ENCODE data around the gene TCF25.
A peak's percentile ranks its signal among the peaks of the same experiment; 100 is the strongest.
"Not testable (repeated sequence)": the region's sequence is repeated elsewhere in the genome, so short reads cannot be mapped to it uniquely, and the experiment has no call there.

Gene TCF25, protein sequence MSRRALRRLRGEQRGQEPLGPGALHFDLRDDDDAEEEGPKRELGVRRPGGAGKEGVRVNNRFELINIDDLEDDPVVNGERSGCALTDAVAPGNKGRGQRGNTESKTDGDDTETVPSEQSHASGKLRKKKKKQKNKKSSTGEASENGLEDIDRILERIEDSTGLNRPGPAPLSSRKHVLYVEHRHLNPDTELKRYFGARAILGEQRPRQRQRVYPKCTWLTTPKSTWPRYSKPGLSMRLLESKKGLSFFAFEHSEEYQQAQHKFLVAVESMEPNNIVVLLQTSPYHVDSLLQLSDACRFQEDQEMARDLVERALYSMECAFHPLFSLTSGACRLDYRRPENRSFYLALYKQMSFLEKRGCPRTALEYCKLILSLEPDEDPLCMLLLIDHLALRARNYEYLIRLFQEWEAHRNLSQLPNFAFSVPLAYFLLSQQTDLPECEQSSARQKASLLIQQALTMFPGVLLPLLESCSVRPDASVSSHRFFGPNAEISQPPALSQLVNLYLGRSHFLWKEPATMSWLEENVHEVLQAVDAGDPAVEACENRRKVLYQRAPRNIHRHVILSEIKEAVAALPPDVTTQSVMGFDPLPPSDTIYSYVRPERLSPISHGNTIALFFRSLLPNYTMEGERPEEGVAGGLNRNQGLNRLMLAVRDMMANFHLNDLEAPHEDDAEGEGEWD

GRCh38 chr16:89873109-89873971 lies at the start of gene TCF25:
Gene TCF25 (plus strand): TSS chr16:89873592. CDS start chr16:89873668, 76 bp downstream.
- FAIRE-seq (peak; percentile 11), DNase-seq (ENCODE audit: insufficient read length, low spot score) (peak; percentile 63)

DNA sequence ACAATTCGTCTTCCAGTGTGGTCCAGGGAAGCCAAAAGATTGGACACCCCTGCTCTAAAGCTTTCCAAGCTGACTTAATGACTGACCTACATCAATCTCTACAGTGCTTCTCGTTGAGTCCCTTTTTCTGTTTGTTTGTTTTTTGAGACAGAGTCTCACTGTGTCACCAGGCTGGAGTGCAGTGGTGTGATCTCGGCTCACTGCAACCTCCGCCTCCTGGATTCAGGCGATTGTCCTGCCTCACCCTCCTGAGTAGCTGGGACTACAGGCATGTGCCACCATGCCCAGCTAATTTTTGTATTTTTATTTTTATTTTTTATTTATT lies 49.6 kb upstream of the TCF25 start:
- DNase-seq (ENCODE audit: insufficient read length, low spot score) = not testable (repeated sequence)

GRCh38 chr16:89826531-89827382 lies 46.6 kb upstream of the TCF25 start:
- no peak for FAIRE-seq
- no peak for DNase-seq (ENCODE audit: insufficient read length, low spot score)

More for the DNA sequence above, 49.6 kb upstream of the TCF25 start:
- FAIRE-seq = not testable (repeated sequence)

DNA sequence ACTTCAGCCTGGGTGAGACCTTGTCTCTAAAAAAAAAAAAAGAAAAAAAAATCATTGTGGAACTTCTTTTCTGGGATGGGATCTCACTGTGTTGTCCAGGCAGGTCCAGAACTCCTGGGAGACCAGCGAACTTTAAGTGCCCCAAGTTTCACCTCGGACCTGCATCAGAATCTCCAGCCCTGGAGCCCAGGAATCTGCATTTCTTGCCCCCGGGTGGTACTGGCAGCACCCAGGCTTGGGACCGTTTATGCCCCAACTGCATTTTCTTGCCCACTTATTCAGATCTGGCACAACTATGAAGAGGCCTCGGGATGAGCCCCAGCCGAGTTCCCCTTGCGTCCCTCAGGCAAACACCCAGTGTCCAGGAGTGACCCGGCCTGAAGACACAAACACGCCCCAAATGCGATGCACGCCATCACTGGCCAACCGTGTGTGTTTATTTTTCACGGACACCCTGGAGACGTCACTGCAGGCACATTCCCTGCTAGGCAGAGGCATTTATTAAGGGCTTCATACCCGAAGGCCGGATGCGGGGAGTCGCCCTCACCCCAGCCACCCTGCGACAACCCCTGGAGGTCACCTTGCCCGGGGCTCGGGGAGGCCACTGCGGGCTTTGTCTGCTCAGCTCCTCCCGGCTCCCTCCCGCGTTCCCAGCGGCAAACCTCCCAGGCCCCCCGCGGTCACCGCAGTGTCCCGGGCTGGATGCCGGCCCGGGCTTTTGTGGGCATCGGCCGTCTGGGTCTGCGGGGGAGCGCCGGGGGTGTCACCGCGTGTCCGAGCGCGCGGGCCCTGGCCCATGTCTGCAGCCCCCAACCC lies 45.8 kb upstream of the TCF25 start:
- FAIRE-seq = no peak
- no peak for DNase-seq (ENCODE audit: insufficient read length, low spot score)

DNA sequence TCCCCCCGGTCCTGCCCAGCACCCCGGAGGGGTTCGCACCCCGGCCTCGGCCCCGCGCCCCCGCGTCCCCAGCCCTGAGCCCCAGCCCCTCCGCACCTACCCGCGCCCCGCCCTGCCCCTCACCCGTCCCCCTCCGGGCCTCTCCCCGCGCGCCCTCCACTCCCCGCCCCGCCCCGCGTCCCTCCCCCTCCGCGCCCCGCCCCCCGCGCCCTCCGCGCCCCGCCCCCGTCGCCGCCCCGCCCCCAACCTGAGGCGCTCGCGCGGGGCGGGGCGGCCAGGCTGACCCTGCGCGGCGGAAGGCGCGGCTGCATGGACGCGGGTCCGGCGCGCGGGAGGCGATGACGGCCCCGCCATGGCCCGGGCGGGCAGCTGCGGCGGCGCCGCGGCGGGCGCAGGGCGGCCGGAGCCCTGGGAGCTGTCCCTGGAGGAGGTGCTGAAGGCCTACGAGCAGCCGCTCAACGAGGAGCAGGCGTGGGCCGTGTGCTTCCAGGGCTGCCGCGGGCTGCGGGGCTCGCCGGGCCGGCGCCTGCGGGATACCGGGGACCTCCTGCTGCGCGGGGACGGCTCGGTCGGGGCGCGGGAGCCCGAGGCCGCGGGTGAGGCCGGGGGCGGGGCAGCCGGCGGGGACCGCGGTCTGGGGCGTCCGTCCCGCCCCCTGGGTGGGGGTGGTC lies 45.1 kb upstream of the TCF25 start, which contains the start of gene SPIRE2:
TSS of gene SPIRE2 (plus strand) at position 277 of the 671 bp plus-strand sequence. CDS start at position 353, 76 bp downstream.
- DNase-seq (ENCODE audit: insufficient read length, low spot score) (peak; percentile 89), FAIRE-seq (no peak)

GRCh38 chr16:89828870-89829629 lies 44.3 kb upstream of the TCF25 start:
- DNase-seq (ENCODE audit: insufficient read length, low spot score) (no peak), FAIRE-seq (no peak)

DNA sequence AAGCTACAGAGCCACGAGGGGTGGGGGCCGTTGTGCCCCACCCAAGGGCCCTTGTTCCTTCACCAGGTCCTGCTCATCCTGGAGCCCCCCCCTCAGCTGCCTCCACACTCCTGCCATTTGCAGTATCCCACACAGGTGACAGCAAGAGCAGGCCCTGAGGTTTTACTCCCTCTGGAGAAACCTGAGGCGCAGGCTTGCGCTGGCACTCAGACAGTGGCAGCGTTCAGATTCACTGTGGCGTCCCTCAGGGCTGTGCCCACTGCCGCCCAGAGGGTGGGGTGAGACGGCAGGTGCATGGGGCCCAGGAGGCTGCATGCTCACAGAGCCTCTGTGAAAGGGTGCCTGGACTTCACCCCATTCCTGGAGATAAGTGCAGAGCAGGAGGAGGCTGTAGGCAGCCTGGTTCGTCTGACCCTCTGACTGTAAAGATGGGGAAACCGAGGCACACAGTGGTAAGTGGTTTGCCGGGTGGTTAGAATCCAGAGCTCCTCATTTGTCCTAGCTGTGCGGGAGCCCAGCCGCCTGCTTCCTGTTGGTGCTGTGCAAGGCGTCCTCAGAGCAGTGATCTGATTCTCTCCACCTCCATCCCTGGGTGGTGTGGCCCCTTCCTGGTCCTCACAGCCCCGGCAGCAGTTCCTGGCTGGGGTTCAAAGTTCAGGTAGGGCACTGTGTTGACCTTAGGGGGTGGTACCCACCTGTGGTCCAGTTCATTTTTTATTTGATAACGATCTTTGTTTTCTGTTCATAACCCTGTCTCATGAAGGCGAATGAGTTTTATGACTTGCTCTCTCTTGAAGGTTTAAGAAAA lies 43.6 kb upstream of the TCF25 start:
- FAIRE-seq = no peak

GRCh38 chr16:89831810-89832328 lies 41.5 kb upstream of the TCF25 start:
- FAIRE-seq = no peak
- DNase-seq (ENCODE audit: insufficient read length, low spot score) = no peak

More for the DNA sequence above, 43.6 kb upstream of the TCF25 start:
- DNase-seq (ENCODE audit: insufficient read length, low spot score) = no peak

GRCh38 chr16:89833664-89834363 lies 39.6 kb upstream of the TCF25 start:
- DNase-seq (ENCODE audit: insufficient read length, low spot score); FAIRE-seq: not testable (repeated sequence)

- DNase-seq (ENCODE audit: insufficient read length, low spot score); FAIRE-seq: not testable (repeated sequence)
Measured at GRCh38 chr16:89834813-89835363, 38.5 kb upstream of the TCF25 start.

- not testable (repeated sequence) for FAIRE-seq; DNase-seq (ENCODE audit: insufficient read length, low spot score)
Measured at GRCh38 chr16:89836484-89836883, 36.9 kb upstream of the TCF25 start.

- FAIRE-seq (no peak), DNase-seq (ENCODE audit: insufficient read length, low spot score) (no peak)
Measured at GRCh38 chr16:89837014-89837546, 36.3 kb upstream of the TCF25 start.

GRCh38 chr16:89841275-89841674 lies 32.1 kb upstream of the TCF25 start:
- no peak for FAIRE-seq
- no peak for DNase-seq (ENCODE audit: insufficient read length, low spot score)

- no peak for DNase-seq (ENCODE audit: insufficient read length, low spot score)
Measured at GRCh38 chr16:89842471-89843408, 30.7 kb upstream of the TCF25 start.

More at GRCh38 chr16:89842471-89843408, 30.7 kb upstream of the TCF25 start:
- no peak for FAIRE-seq
